Naive thymus-derived CD4-positive, alpha-beta T cell (primary cell): ENCODE measurements around the gene KIAA0232. TPM values are rescaled to one million over a fixed set of nuclear protein-coding genes. Genes with fewer than 3 reads are reported as not detected.
"Not testable (repeated sequence)": the region's sequence is repeated elsewhere in the genome, so short reads cannot be mapped to it uniquely, and the experiment has no call there.

Experiments
- ATAC-seq: fragments of 150-1000 bp; cut with Tn5 transposase; 2 replicates; pipeline ENCODE4 v1.10.0; 2021; ENCODE audit warnings: mild to moderate bottlenecking, moderate library complexity
- CTCF ChIA-PET: fragments of 350-600 bp; sonication (Branson Sonifier 250); formaldehyde crosslinking; loops from one replicate; lab custom pipeline; 2021; ENCODE audit warnings: antibody characterized with exemption; lab: Charles Lee
- POLR2A ChIA-PET: fragments of 350-600 bp; sonication (Branson Sonifier 250); formaldehyde crosslinking; loops from one replicate; lab custom pipeline; 2021; ENCODE audit warnings: antibody characterized with exemption, inconsistent platforms; lab: Charles Lee
- DNase-seq, 9 donors: peaks; one replicate each; pipeline versions ENCODE4 v3.0.0 to v3.0.0-alpha.2; 2020 to 2022; ENCODE audit warnings: mixed read lengths in 1 of 9
- H3K27ac ChIP-seq: one replicate; pipeline ENCODE4 v1.7.0; 2013; ENCODE audit warnings: mild to moderate bottlenecking, low read depth, low read length, moderate library complexity
- H3K27me3 ChIP-seq, 2 donors: one replicate each; pipeline ENCODE4 v1.7.0; 2013; ENCODE audit warnings: low read length in 2 of 2, mild to moderate bottlenecking in 2 of 2, moderate library complexity in 2 of 2; ENCODE audit not compliant: control insufficient read depth in 2 of 2, insufficient read depth in 2 of 2
- H3K36me3 ChIP-seq, 3 experiments: 1 replicate in 2 of 3; 2 replicates in 1 of 3; pipeline ENCODE4 v1.7.0; 2013; ENCODE audit warnings: low read length in 3 of 3, mild to moderate bottlenecking in 3 of 3, moderate library complexity in 1 of 3; ENCODE audit not compliant: insufficient read depth in 3 of 3, control insufficient read depth in 2 of 3
- H3K4me1 ChIP-seq, 2 donors: one replicate each; pipeline ENCODE4 v1.7.0; 2013; ENCODE audit warnings: low read length in 2 of 2, mild to moderate bottlenecking in 2 of 2, moderate library complexity in 1 of 2; ENCODE audit not compliant: control insufficient read depth in 2 of 2, insufficient read depth in 2 of 2
- H3K4me3 ChIP-seq: 2 replicates; pipeline ENCODE4 v1.7.0; 2013; ENCODE audit warnings: mild to moderate bottlenecking, low read length
- H3K9me3 ChIP-seq, 3 experiments: 1 replicate in 2 of 3; 2 replicates in 1 of 3; pipeline ENCODE4 v1.7.0; 2013; ENCODE audit warnings: low read length in 3 of 3; ENCODE audit not compliant: control insufficient read depth in 2 of 3
- H3K27ac Mint-ChIP-seq, 9 donors: one replicate each; pipeline ENCODE4 v1.8.0; 2020 to 2022; ENCODE audit warnings: mixed read lengths in 9 of 9, mild to moderate bottlenecking in 8 of 9, moderate library complexity in 5 of 9, inconsistent platforms in 2 of 9
- H3K27me3 Mint-ChIP-seq, 5 donors: one replicate each; pipeline ENCODE4 v1.8.0; 2021 to 2022; ENCODE audit warnings: mixed read lengths in 5 of 5, mild to moderate bottlenecking in 1 of 5
- H3K36me3 Mint-ChIP-seq, 5 donors: one replicate each; pipeline ENCODE4 v1.8.0; 2020 to 2022; ENCODE audit warnings: mixed read lengths in 5 of 5, mild to moderate bottlenecking in 3 of 5, inconsistent platforms in 1 of 5
- H3K4me1 Mint-ChIP-seq, 7 donors: one replicate each; pipeline ENCODE4 v1.8.0; 2020 to 2022; ENCODE audit warnings: mixed read lengths in 7 of 7, mild to moderate bottlenecking in 3 of 7, inconsistent platforms in 1 of 7
- H3K4me3 Mint-ChIP-seq, 10 donors: one replicate each; pipeline ENCODE4 v1.8.0; 2020 to 2022; ENCODE audit warnings: mild to moderate bottlenecking in 10 of 10, mixed read lengths in 10 of 10, moderate library complexity in 6 of 10, inconsistent platforms in 2 of 10
- H3K9me3 Mint-ChIP-seq, 11 donors: one replicate each; pipeline ENCODE4 v1.8.0; 2020 to 2022; ENCODE audit warnings: mixed read lengths in 11 of 11, mild to moderate bottlenecking in 4 of 11, inconsistent platforms in 1 of 11, moderate library complexity in 1 of 11
- intact Hi-C, 2 donors: fragments of 100-400 bp; cut with micrococcal nuclease; formaldehyde crosslinking; loops; one replicate each; pipeline ENCODE4 v1.15.1; 2023
- polyA plus RNA-seq, 2 donors: library from polyadenylated mRNA; unstranded; fragments of 300-500 nt; fragmentation: Illumina TruSeq; gene quantifications; one replicate each; pipeline ENCODE4 v1.2.3, GENCODE V29; 2021
- total RNA-seq, 6 experiments: library from RNA in 5 of 6; stranded (reverse) in 5 of 6; gene quantifications; 1 replicate in 5 of 6; 2 replicates in 1 of 6; pipeline ENCODE4 v1.2.3 and lab custom pipeline; 2021 to 2026

Gene KIAA0232
- total and polyA plus RNA-seq, 7 experiments from 2014 or later, result 12.0 to 24.2 (median 17.2) TPM

DNA sequence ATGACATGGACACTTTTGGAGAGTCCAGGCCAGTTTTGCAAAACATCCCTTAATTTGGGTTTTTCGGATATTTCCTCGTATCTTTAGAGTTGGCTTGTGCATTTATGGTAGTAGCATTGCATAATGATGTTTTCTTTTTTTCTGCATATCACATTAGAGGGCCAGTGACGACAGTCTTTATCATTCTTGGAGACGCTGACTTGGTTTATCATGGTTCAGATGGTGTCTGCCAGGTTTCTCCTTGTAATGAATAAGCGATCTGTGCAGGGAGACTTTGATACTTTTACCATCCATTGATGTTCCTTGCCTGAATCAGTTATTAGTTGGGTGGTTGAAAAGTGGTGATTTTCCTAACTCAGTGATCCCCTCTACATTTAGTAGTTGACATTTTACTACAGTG lies 46.6 kb downstream of the KIAA0232 start:
- Histone ChIP-seq H3K27ac (no peak overlapping the region), H3K27me3 (no peaks in the 10 kb centered on the region), H3K9me3 (no peaks in the 10 kb centered on the region), H3K4me1 (no peaks in the 10 kb centered on the region), H3K4me3 (no peak overlapping the region), H3K36me3 (peaks cover 0 to 63% (median 0%) of the 10 kb centered on the region in 3 experiments)
- no peak overlapping the region for H3K4me3 Mint-ChIP-seq
- ChIA-PET POLR2A (no interaction called here), CTCF (interaction anchor here (0.6 kb wide), 1 partner anchor 639 kb away, joined by 3 read pairs; no protein-coding TSS in a partner anchor)
- ATAC-seq (no peak), DNase-seq (no peak)
- H3K36me3 Mint-ChIP-seq, result peaks cover 6 to 75% (median 24%) of the 10 kb centered on the region in 5 donors
- peak overlapping the region in 1 of 9 donors; percentile 5 for H3K27ac Mint-ChIP-seq
- H3K27me3 Mint-ChIP-seq, result no peaks in the 10 kb centered on the region
- peaks cover 12 to 55% (median 28%) of the 10 kb centered on the region in 7 donors for H3K4me1 Mint-ChIP-seq
- intact Hi-C loops, result no loop called here
- no peaks in the 10 kb centered on the region for H3K9me3 Mint-ChIP-seq

DNA sequence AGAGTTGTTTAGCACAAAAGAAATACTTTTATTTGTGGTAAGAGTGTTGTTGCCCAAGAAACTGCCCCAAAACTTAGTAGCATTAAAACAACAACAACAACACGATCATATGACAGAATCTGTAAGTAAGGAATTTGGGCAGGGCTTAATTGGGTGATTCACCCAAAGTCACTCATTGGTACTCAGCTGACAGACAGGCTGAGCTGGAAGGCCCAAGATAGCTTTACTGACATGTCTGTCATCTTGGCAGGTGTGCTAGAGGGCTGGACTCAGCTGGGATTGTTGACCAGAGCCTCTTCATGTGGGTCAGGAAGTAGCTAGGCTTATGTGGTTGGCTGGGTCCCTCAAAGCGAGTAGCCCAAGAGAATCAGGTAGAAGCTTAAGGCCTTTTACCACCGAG lies 52.3 kb downstream of the KIAA0232 start:
- DNase-seq (no peak), ATAC-seq (no peak)
- ChIA-PET POLR2A (no interaction called here), CTCF (no interaction called here)
- Mint-ChIP-seq H3K27me3 (no peaks in the 10 kb centered on the region), H3K9me3 (peaks cover 0 to 5% (median 0%) of the 10 kb centered on the region in 11 donors), H3K36me3 (peaks cover 0 to 43% (median 28%) of the 10 kb centered on the region in 5 donors), H3K4me1 (peaks cover 4 to 22% (median 12%) of the 10 kb centered on the region in 7 donors), H3K27ac (no peak overlapping the region), H3K4me3 (no peak overlapping the region)
- Histone ChIP-seq H3K36me3 (peaks cover 0 to 34% (median 0%) of the 10 kb centered on the region in 3 experiments), H3K4me3 (no peak overlapping the region), H3K27me3 (no peaks in the 10 kb centered on the region), H3K4me1 (no peaks in the 10 kb centered on the region), H3K9me3 (no peaks in the 10 kb centered on the region), H3K27ac (no peak overlapping the region)
- intact Hi-C loops, result no loop called here

DNA sequence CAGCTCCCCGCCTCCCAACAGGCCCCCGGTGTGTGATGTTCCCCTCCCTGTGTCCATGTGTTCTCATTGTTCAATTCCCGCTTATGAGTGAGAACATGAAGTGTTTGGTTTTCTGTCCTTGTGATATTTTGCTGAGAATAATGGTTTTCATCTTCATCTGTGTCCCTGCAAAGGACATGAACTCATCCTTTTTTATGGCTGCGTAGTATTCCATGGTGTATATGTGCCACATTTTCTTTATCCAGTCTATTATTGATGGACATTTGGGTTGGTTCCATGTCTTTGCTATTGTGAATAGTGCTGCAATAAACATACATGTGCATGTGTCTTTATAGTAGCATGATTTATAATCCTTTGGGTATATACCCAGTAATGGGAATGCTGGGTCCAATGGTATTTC lies 53.1 kb downstream of the KIAA0232 start:
- H3K36me3 ChIP-seq, result peaks cover 0 to 27% (median 0%) of the 10 kb centered on the region in 3 experiments
- H3K27me3 Mint-ChIP-seq, H3K27ac Mint-ChIP-seq, H3K9me3 Mint-ChIP-seq, H3K4me3 ChIP-seq, DNase-seq, H3K9me3 ChIP-seq, H3K4me1 ChIP-seq, ATAC-seq, H3K4me3 Mint-ChIP-seq, H3K27ac ChIP-seq, POLR2A ChIA-PET, intact Hi-C loops, CTCF ChIA-PET, H3K27me3 ChIP-seq: not testable (repeated sequence)
- H3K4me1 Mint-ChIP-seq, result peaks cover 4 to 28% (median 15%) of the 10 kb centered on the region in 7 donors
- peaks cover 0 to 42% (median 26%) of the 10 kb centered on the region in 5 donors for H3K36me3 Mint-ChIP-seq

DNA sequence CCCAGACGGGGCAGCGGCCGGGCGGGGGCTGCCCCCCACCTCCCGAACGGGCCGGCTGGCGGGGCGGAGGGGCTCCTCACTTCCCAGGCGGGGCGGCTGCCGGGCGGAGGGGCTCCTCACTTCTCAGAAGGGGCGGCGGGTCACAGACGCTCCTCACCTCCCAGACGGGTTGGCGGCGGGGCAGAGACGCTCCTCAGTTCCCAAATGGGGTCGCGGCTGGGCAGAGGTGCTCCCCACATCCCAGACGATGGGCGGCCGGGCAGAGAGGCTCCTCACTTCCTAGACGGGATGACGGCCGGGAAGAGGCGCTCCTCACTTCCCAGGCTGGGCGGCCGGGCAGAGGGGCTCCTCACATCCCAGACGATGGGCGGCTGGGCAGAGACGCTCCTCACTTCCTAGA lies 54.6 kb downstream of the KIAA0232 start:
- H3K9me3 Mint-ChIP-seq, CTCF ChIA-PET, H3K4me3 ChIP-seq, intact Hi-C loops, H3K9me3 ChIP-seq, H3K27me3 Mint-ChIP-seq, H3K4me1 ChIP-seq, DNase-seq, H3K27ac ChIP-seq, H3K4me3 Mint-ChIP-seq, POLR2A ChIA-PET, H3K27ac Mint-ChIP-seq, H3K27me3 ChIP-seq, ATAC-seq: not testable (repeated sequence)
- H3K36me3 ChIP-seq, result peaks cover 0 to 16% (median 0%) of the 10 kb centered on the region in 3 experiments
- peaks cover 3 to 21% (median 7%) of the 10 kb centered on the region in 7 donors for H3K4me1 Mint-ChIP-seq
- H3K36me3 Mint-ChIP-seq, result peaks cover 0 to 37% (median 29%) of the 10 kb centered on the region in 5 donors

DNA sequence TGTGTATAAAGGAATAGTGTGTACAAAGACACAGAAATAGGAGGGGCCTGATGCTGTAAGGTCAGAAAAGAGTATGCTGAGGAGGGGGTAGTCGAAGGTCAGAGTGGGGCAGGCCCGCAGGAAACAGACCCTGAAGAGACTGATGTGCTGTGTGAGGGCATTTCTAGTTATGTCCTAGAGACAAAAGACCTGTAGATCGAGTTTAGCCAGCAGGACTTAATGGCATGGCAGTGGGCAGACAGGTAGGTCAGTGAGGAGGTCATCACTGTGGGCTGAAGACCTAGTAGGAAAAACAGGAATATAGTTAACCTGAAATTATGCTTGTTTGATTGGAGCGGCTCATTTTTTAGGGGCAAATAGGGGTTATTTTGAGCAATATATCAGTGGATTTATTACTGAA lies 57.1 kb downstream of the KIAA0232 start:
- ChIA-PET POLR2A (no interaction called here), CTCF (no interaction called here)
- peaks cover 0 to 5% (median 0%) of the 10 kb centered on the region in 11 donors for H3K9me3 Mint-ChIP-seq
- Histone ChIP-seq H3K27me3 (no peaks in the 10 kb centered on the region), H3K4me3 (no peak overlapping the region), H3K9me3 (no peaks in the 10 kb centered on the region), H3K4me1 (no peaks in the 10 kb centered on the region), H3K27ac (no peak overlapping the region), H3K36me3 (peaks cover 0 to 2% (median 0%) of the 10 kb centered on the region in 3 experiments)
- no peak overlapping the region for H3K4me3 Mint-ChIP-seq
- no peaks in the 10 kb centered on the region for H3K27me3 Mint-ChIP-seq
- DNase-seq (no peak), ATAC-seq (no peak)
- H3K4me1 Mint-ChIP-seq, result peaks cover 3 to 21% (median 8%) of the 10 kb centered on the region in 7 donors
- H3K36me3 Mint-ChIP-seq, result peaks cover 0 to 32% (median 25%) of the 10 kb centered on the region in 5 donors
- intact Hi-C loops, result no loop called here
- H3K27ac Mint-ChIP-seq, result peak overlapping the region in 5 of 9 donors; percentile 0 to 80 (median 9)

DNA sequence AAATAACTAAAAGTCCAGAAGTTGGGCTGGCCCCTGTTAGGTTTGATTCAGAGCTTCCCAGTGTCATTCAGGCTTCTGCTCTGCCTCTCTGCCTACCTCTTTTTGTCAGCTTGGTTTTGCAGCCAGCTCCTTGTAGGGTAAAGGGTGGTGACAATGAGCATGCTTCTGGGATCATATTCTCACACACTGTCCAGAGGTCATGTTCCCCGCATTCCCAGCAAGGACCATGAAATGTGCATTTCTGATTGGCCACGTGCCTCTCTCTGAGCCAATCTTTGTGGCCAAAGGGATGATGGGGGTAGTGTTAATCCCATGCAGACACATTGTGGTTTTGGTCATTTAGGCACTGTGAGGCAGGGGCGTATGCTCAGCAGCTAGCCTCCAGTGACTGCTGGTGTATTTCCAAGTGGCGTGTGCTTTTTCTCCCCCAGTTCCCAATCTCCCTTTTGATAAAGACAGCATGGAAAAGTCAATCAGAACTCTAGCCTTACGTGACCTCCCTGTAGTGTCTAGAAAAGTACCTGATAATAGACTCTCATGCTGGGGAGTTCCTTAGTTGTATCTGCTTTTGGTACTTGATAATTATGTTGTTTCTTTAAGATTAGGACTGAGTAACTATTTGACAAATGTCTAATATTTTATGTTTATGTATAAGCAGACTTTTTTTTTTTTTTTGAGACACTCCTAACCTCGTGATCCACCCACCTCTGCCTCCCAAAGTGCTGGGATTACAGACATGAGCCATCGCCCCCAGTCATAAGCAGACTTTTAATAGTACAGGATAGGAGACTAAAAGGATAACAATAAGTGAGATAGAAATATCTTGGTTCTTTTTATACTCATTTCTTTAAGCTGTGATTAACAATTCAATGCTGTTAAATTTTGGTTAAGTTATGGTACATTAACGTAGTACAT lies 57.8 kb downstream of the KIAA0232 start:
- intact Hi-C loops, result no loop called here

More for the DNA sequence above, 57.8 kb downstream of the KIAA0232 start:
- CTCF ChIA-PET, result no interaction called here
- no peaks in the 10 kb centered on the region for H3K27me3 Mint-ChIP-seq
- H3K36me3 Mint-ChIP-seq, result peaks cover 0 to 34% (median 22%) of the 10 kb centered on the region in 5 donors
- no peak overlapping the region for H3K4me3 Mint-ChIP-seq
- no peaks in the 10 kb centered on the region for H3K27me3 ChIP-seq
- H3K36me3 ChIP-seq, result peaks cover 0 to 8% (median 0%) of the 10 kb centered on the region in 3 experiments
- H3K9me3 ChIP-seq, result no peaks in the 10 kb centered on the region
- no peak for DNase-seq
- POLR2A ChIA-PET, result no interaction called here
- H3K27ac Mint-ChIP-seq, result peak overlapping the region in 3 of 9 donors; percentile 5 to 59 (median 24)
- peaks cover 0 to 4% (median 0%) of the 10 kb centered on the region in 11 donors for H3K9me3 Mint-ChIP-seq
- no peak for ATAC-seq
- no peak overlapping the region for H3K4me3 ChIP-seq
- H3K4me1 ChIP-seq, result no peaks in the 10 kb centered on the region
- no peak overlapping the region for H3K27ac ChIP-seq
- peaks cover 3 to 21% (median 8%) of the 10 kb centered on the region in 7 donors for H3K4me1 Mint-ChIP-seq
